GM21529 (cell line): ENCODE measurements around the gene BORA.
A peak's percentile ranks its signal among the peaks of the same experiment; 100 is the strongest.
"Not testable (repeated sequence)": the region's sequence is repeated elsewhere in the genome, so short reads cannot be mapped to it uniquely, and the experiment has no call there.

Experiments
- ATAC-seq: cut with Tn5 transposase; IDR thresholded peaks from one replicate; pipeline ENCODE4 v1.9.1; 2021; ENCODE audit not compliant: unreplicated experiment

Gene BORA

GRCh38 chr13:72760189-72760588 lies 32.5 kb downstream of the BORA start:
- ATAC-seq = peak; percentile 40

- ATAC-seq = no peak
These were observed 35.7 kb downstream of the BORA start for GRCh38 chr13:72763411-72763810.

- no peak for ATAC-seq
These were observed 46.3 kb downstream of the BORA start for GRCh38 chr13:72774019-72774418.

- peak; percentile 96 for ATAC-seq
These were observed 54.0 kb downstream of the BORA start, which contains the start of the genes DIS3 and PIBF1 for GRCh38 chr13:72781451-72782439. Gene DIS3 (minus strand): TSS chr13:72781900. CDS start chr13:72781832, 68 bp downstream. Gene PIBF1 (plus strand): TSS chr13:72782133. CDS start chr13:72783470, 1,337 bp downstream.

- ATAC-seq = no peak
These were observed 55.0 kb downstream of the BORA start for GRCh38 chr13:72782717-72783116.

GRCh38 chr13:72784679-72785078 lies 57.0 kb downstream of the BORA start:
- ATAC-seq = not testable (repeated sequence)

- no peak for ATAC-seq
These were observed 61.1 kb downstream of the BORA start for GRCh38 chr13:72788831-72789230.

GRCh38 chr13:72792640-72793039 lies 64.9 kb downstream of the BORA start:
- ATAC-seq = no peak

GRCh38 chr13:72798817-72799216 lies 71.1 kb downstream of the BORA start:
- ATAC-seq = no peak

- no peak for ATAC-seq
These were observed 76.6 kb downstream of the BORA start for GRCh38 chr13:72804301-72804700.
